H1 (cell line): ENCODE data around the gene RAD51B. TPM values are rescaled to one million over a fixed set of nuclear protein-coding genes. Genes with fewer than 3 reads are reported as not detected.
A peak's percentile ranks its signal among the peaks of the same experiment; 100 is the strongest.

ENCODE experiments used
- CTCF ChIA-PET: fragments of 300-600 bp; sonication (Branson Sonifier 250); formaldehyde crosslinking; loops from one replicate; lab custom pipeline; 2021; ENCODE audit not compliant: partially characterized antibody; lab: Charles Lee
- POLR2A ChIA-PET: fragments of 300-600 bp; sonication (Branson Sonifier 250); formaldehyde crosslinking; loops from one replicate; lab custom pipeline; 2021; ENCODE audit warnings: inconsistent platforms; ENCODE audit not compliant: partially characterized antibody; lab: Charles Lee
- DNase-seq, 2 experiments: peaks; one replicate each; pipeline versions ENCODE4 v3.0.0 to v3.0.0-alpha.2; 2010 to 2022; ENCODE audit warnings: low spot score in 2 of 2, low read depth in 1 of 2, mixed read lengths in 1 of 2
- FAIRE-seq: peaks from 2 replicates; lab custom pipeline; 2011; peaks lifted over from hg19 to GRCh38; lab: Jason Lieb, UNC
- H2AFZ ChIP-seq: 2 replicates; pipeline ENCODE4 v1.8.1; 2012; ENCODE audit warnings: low read length, inconsistent platforms
- H2AK5ac ChIP-seq: 2 replicates; pipeline ENCODE4 v1.6.1; 2013; ENCODE audit warnings: low read depth, low read length
- H2BK120ac ChIP-seq: replicated peaks from 2 replicates; pipeline ENCODE3; 2013; ENCODE audit warnings: low read depth, low read length, inconsistent platforms
- H2BK12ac ChIP-seq: 2 replicates; pipeline ENCODE4 v1.6.1; 2013; ENCODE audit warnings: low read depth, low read length
- H2BK15ac ChIP-seq: 2 replicates; pipeline ENCODE4 v1.6.1; 2013; ENCODE audit warnings: low read length
- H2BK20ac ChIP-seq: 2 replicates; pipeline ENCODE4 v1.6.1; 2013; ENCODE audit warnings: low read length
- H2BK5ac ChIP-seq: 2 replicates; pipeline ENCODE4 v1.6.1; 2013; ENCODE audit warnings: low read depth, low read length
- H3K14ac ChIP-seq: 2 replicates; pipeline ENCODE4 v1.6.1; 2013; ENCODE audit warnings: inconsistent platforms; ENCODE audit not compliant: insufficient read length
- H3K18ac ChIP-seq: 2 replicates; pipeline ENCODE4 v1.6.1; 2013; ENCODE audit warnings: low read length; ENCODE audit errors: extremely low read depth
- H3K23ac ChIP-seq: 2 replicates; pipeline ENCODE4 v1.6.1; 2013; ENCODE audit warnings: inconsistent platforms; ENCODE audit not compliant: insufficient read length
- H3K23me2 ChIP-seq: 2 replicates; pipeline ENCODE4 v1.6.1; 2013; ENCODE audit warnings: low read depth, low read length
- H3K27ac ChIP-seq: 2 replicates; pipeline ENCODE4 v1.6.1; 2011; ENCODE audit warnings: low read depth, low read length, inconsistent platforms
- H3K27me3 ChIP-seq, 4 experiments: replicated peaks in 1 of 4; 1 replicate in 1 of 4; 2 replicates in 3 of 4; pipeline versions ENCODE4 v1.6.1 to v1.8.1; 2011 to 2013; ENCODE audit warnings: low read length in 3 of 4, mild to moderate bottlenecking in 3 of 4, inconsistent platforms in 2 of 4, mixed read lengths in 2 of 4, moderate library complexity in 1 of 4; ENCODE audit not compliant: control insufficient read depth in 3 of 4, insufficient read depth in 3 of 4; ENCODE audit errors: extremely low read depth in 1 of 4
- H3K36me3 ChIP-seq, 4 experiments: 2 replicates each; pipeline versions ENCODE4 v1.6.1 to v1.8.1; 2011 to 2013; ENCODE audit warnings: mild to moderate bottlenecking in 4 of 4, low read length in 3 of 4, moderate library complexity in 2 of 4, control low read depth in 1 of 4, inconsistent platforms in 1 of 4; ENCODE audit not compliant: insufficient read depth in 4 of 4, control insufficient read depth in 2 of 4
- H3K4ac ChIP-seq: replicated peaks from 2 replicates; pipeline ENCODE3; 2013; ENCODE audit warnings: low read length, low read depth, mixed read lengths, inconsistent platforms; ENCODE audit not compliant: insufficient read length
- H3K4me1 ChIP-seq, 4 experiments: replicated peaks in 1 of 4; 1 replicate in 1 of 4; 2 replicates in 3 of 4; pipeline versions ENCODE4 v1.6.1 to v1.8.1; 2011 to 2013; ENCODE audit warnings: low read length in 3 of 4, inconsistent platforms in 2 of 4, mixed read lengths in 1 of 4; ENCODE audit not compliant: insufficient read depth in 4 of 4, control insufficient read depth in 3 of 4
- H3K4me2 ChIP-seq, 2 experiments: 2 replicates each; pipeline versions ENCODE4 v1.6.1 to v1.8.1; 2011 to 2013; ENCODE audit warnings: low read depth in 2 of 2, low read length in 2 of 2, control low read depth in 1 of 2, inconsistent platforms in 1 of 2, mild to moderate bottlenecking in 1 of 2; ENCODE audit not compliant: insufficient read depth in 1 of 2
- H3K4me3 ChIP-seq, 4 experiments: fragments of 200-600, 300-600 bp in 1 of 4; sonication (generic), shearing (Covaris generic), sonication (Bioruptor Twin) in 1 of 4; 2 replicates each; pipeline versions ENCODE4 v1.5.1 to v1.8.1; 2011 to 2016; ENCODE audit warnings: low read length in 4 of 4, low read depth in 3 of 4, control low read depth in 2 of 4, inconsistent platforms in 2 of 4, mild to moderate bottlenecking in 2 of 4, mixed read lengths in 1 of 4, moderate library complexity in 1 of 4; ENCODE audit not compliant: insufficient read depth in 2 of 4; ENCODE audit errors: extremely low read depth in 1 of 4
- H3K56ac ChIP-seq: replicated peaks from 2 replicates; pipeline ENCODE3; 2013; ENCODE audit warnings: low read depth, mild to moderate bottlenecking, mixed read lengths, low read length, inconsistent platforms; ENCODE audit not compliant: insufficient read length
- H3K79me1 ChIP-seq: 2 replicates; pipeline ENCODE4 v1.6.1; 2013; ENCODE audit warnings: low read depth, low read length, control low read depth
- H3K79me2 ChIP-seq, 2 experiments: 2 replicates each; pipeline versions ENCODE4 v1.6.1 to v1.8.1; 2012 to 2013; ENCODE audit warnings: low read length in 2 of 2, mild to moderate bottlenecking in 2 of 2, inconsistent platforms in 1 of 2; ENCODE audit not compliant: insufficient read depth in 2 of 2, control insufficient read depth in 1 of 2
- H3K9ac ChIP-seq, 4 experiments: replicated peaks in 1 of 4; 1 replicate in 1 of 4; 2 replicates in 3 of 4; pipeline versions ENCODE4 v1.6.1 to v1.8.1; 2011 to 2013; ENCODE audit warnings: low read depth in 3 of 4, low read length in 3 of 4, control low read depth in 2 of 4, mild to moderate bottlenecking in 2 of 4, moderate library complexity in 2 of 4, inconsistent platforms in 1 of 4; ENCODE audit errors: extremely low read depth in 1 of 4
- H3K9me3 ChIP-seq, 2 experiments: 2 replicates each; pipeline versions ENCODE4 v1.6.1 to v1.8.1; 2012 to 2013; ENCODE audit warnings: mild to moderate bottlenecking in 2 of 2, moderate library complexity in 2 of 2, control low read depth in 1 of 2, inconsistent platforms in 1 of 2, low read depth in 1 of 2, low read length in 1 of 2, mixed read lengths in 1 of 2; ENCODE audit not compliant: insufficient read depth in 2 of 2
- H4K20me1 ChIP-seq, 2 experiments: replicated peaks in 1 of 2; 2 replicates each; pipeline versions ENCODE3 to v1.8.1; 2011 to 2013; ENCODE audit warnings: inconsistent platforms in 2 of 2, low read length in 2 of 2, mild to moderate bottlenecking in 1 of 2; ENCODE audit not compliant: insufficient read depth in 2 of 2, control insufficient read depth in 1 of 2
- H4K5ac ChIP-seq: 2 replicates; pipeline ENCODE4 v1.6.1; 2013; ENCODE audit warnings: low read length, low read depth, mixed read lengths, inconsistent platforms; ENCODE audit not compliant: insufficient read length
- H4K8ac ChIP-seq: 2 replicates; pipeline ENCODE4 v1.8.0; 2013; ENCODE audit warnings: mild to moderate bottlenecking, moderate library complexity, low read length, inconsistent platforms; ENCODE audit not compliant: insufficient read depth; ENCODE audit errors: extremely low read depth
- H4K91ac ChIP-seq: replicated peaks from 2 replicates; pipeline ENCODE3; 2013; ENCODE audit warnings: low read length, mixed read lengths, inconsistent platforms; ENCODE audit not compliant: insufficient read length
- BACH1 ChIP-seq: IDR thresholded peaks from 2 replicates; pipeline ENCODE4 v1.6.1; 2012; ENCODE audit warnings: low read length, improper control_type of control experiment
- BCL11A ChIP-seq, 2 experiments: IDR thresholded peaks; one replicate each; pipeline ENCODE4 v1.6.1; 2011; ENCODE audit warnings: low read depth in 2 of 2, low read length in 2 of 2, mild to moderate bottlenecking in 2 of 2
- BRCA1 ChIP-seq: IDR thresholded peaks from 2 replicates; pipeline ENCODE4 v1.6.1; 2012; ENCODE audit warnings: low read depth, low read length, improper control_type of control experiment
- CBX5 ChIP-seq: fragments of 300-800, 300-1000 bp; sonication (generic); IDR thresholded peaks from 2 replicates; pipeline ENCODE4 v1.7.1; 2016; ENCODE audit warnings: antibody characterized with exemption, low read length, low read depth
- CEBPB ChIP-seq: IDR thresholded peaks from 2 replicates; pipeline ENCODE4 v1.6.1; 2012; ENCODE audit warnings: low read depth, low read length
- HDAC6 ChIP-seq: IDR thresholded peaks from one replicate; pipeline ENCODE4 v1.7.1; 2012; ENCODE audit warnings: low read depth, mild to moderate bottlenecking, inconsistent platforms, low read length, moderate library complexity
- JUN ChIP-seq: IDR thresholded peaks from 2 replicates; pipeline ENCODE4 v1.6.1; 2011; ENCODE audit warnings: low read depth, mild to moderate bottlenecking, improper control_type of control experiment, low read length
- JUND ChIP-seq: IDR thresholded peaks from 2 replicates; pipeline ENCODE4 v1.6.1; 2011; ENCODE audit warnings: mild to moderate bottlenecking, improper control_type of control experiment, low read length
- SIN3A ChIP-seq, 2 experiments: IDR thresholded peaks in 1 of 2; conservative IDR thresholded peaks in 1 of 2; 2 replicates each; pipeline ENCODE4 v1.6.1; 2011 to 2012; ENCODE audit warnings: low read length in 2 of 2, improper control_type of control experiment in 1 of 2, low read depth in 1 of 2, mild to moderate bottlenecking in 1 of 2
- SP2 ChIP-seq: IDR thresholded peaks from 2 replicates; pipeline ENCODE4 v1.6.1; 2012; ENCODE audit warnings: mild to moderate bottlenecking, low read length, inconsistent platforms
- SP4 ChIP-seq: IDR thresholded peaks from 2 replicates; pipeline ENCODE4 v1.6.1; 2012; ENCODE audit warnings: low read length, inconsistent platforms
- TAF1 ChIP-seq: IDR thresholded peaks from 2 replicates; pipeline ENCODE4 v1.6.1; 2011; ENCODE audit warnings: mild to moderate bottlenecking, low read depth, low read length
- ZNF274 ChIP-seq: IDR thresholded peaks from 2 replicates; pipeline ENCODE4 v1.7.0; 2012; ENCODE audit warnings: low read length, borderline replicate concordance; ENCODE audit errors: extremely low read depth
- WGBS, 2 experiments: shearing (Covaris generic) in 1 of 2; methylation state at CpG; one replicate each; pipeline versions ENCODE4 v1.1.6 to v1.1.7; 2013 to 2015; ENCODE audit warnings: low lambda C conversion rate in 2 of 2, mixed read lengths in 2 of 2, inconsistent platforms in 1 of 2, low coverage in 1 of 2, missing lambda C conversion rate in 1 of 2; ENCODE audit not compliant: insufficient replicate concordance in 2 of 2, insufficient coverage in 1 of 2, insufficient read length in 1 of 2; ENCODE audit errors: extremely low coverage in 1 of 2, missing lambda C conversion rate in 1 of 2; 5-methylcytosine and 5-hydroxymethylcytosine counted together
- polyA plus RNA-seq, 7 experiments: library from polyadenylated mRNA; depleted of rRNA in 3 of 7; stranded (reverse) in 5 of 7; unstranded in 2 of 7; fragments of >200 nt in 5 of 7; fragments of 200-250 nt in 2 of 7; gene quantifications; 1 replicate in 5 of 7; 2 replicates in 1 of 7; 4 replicates in 1 of 7; pipeline versions ENCODE4 v1.2.1 to v1.2.3, GENCODE V29; 2011 to 2013; ENCODE audit warnings: missing spikeins in 2 of 7, mixed read lengths in 2 of 7
- total RNA-seq: library from RNA; stranded (reverse); fragmentation: NEBNext Ultra II Directional; extraction: Animal tissue kit (Norgen Biotek cat#: 25700); gene quantifications from 2 replicates; pipeline ENCODE4 v1.2.1, GENCODE V29; 2021

RAD51B gene
- total and polyA plus RNA-seq, 2 of the 8 experiments (the other 6 are each of a cell fraction or from before 2014, with no cell fraction given) = 3.9 to 14.9 TPM

DNA sequence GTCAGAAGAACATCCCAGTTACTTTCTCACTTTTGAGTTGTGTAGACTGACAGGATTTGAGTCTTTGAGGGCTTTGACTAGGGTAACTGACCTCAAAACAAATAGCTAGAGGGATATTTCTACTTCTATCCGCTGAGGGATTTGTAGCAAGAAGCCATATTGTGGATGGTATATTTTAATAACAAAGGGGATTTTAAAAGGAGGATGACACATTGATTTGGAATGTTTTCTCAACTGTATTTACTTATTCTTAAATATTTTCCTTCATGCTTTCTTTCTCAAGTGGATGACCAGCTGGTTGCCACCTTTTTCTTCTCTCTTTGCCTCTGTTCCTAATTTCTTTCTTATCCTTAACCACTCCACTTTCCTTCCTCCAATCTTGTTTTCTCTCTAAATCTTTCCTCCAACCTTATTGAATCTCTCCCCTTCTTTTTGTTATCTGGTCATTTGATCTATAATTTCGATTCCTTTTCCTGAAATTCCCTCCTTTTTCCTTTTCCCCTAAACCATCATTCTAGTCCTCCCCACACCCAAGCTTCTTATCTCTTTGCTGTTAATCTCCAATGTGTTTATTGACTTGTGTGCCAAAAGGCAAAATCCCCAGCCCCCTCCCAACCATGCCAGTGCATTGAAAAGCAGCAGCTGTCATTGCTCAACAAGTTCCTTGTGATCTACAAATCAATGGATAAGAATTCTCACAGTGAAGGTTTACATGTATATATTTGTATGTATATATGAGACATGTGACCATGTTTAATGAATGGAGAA, 411.6 kb downstream of the RAD51B start:
- H3K4ac ChIP-seq = no peak overlapping the region
- no peak overlapping the region for H4K5ac ChIP-seq
- no peaks in the 10 kb centered on the region for H3K79me1 ChIP-seq
- H2BK20ac ChIP-seq = peak overlapping the region; percentile 75; the same call in 1 of the 2 replicates
- FAIRE-seq (peak; percentile 13), DNase-seq (no peak)
- peak overlapping the region; percentile 25 for H3K56ac ChIP-seq
- peak overlapping the region; percentile 64; the same call in 1 of the 2 replicates for H2BK5ac ChIP-seq
- no peak overlapping the region for H3K9ac ChIP-seq
- peak overlapping the region; percentile 54 for H4K91ac ChIP-seq
- no peaks in the 10 kb centered on the region for H3K36me3 ChIP-seq
- H4K8ac ChIP-seq = no peak overlapping the region
- peak overlapping the region; percentile 89 for H2BK120ac ChIP-seq
- no peak overlapping the region for H3K18ac ChIP-seq
- H4K20me1 ChIP-seq = no peaks in the 10 kb centered on the region
- H3K4me2 ChIP-seq = peak overlapping the region; percentile 15 to 19; a peak in 2 of 4 replicates
- no peak overlapping the region for H2BK15ac ChIP-seq
- H3K79me2 ChIP-seq = no peaks in the 10 kb centered on the region
- ChIA-PET POLR2A (interaction anchor here (0.6 to 1.2 kb wide), 3 partner anchors 298 to 616 kb away, joined by 3 to 5 read pairs (median 3); no protein-coding TSS in a partner anchor), CTCF (interaction anchor here (1.2 to 1.5 kb wide), 3 partner anchors 17 to 297 kb away, joined by 3 to 5 read pairs (median 4); no protein-coding TSS in a partner anchor)
- peak overlapping the region in 1 of 4 experiments; percentile 28; a peak in 1 of 8 replicates for H3K4me3 ChIP-seq
- H3K27me3 ChIP-seq = no peaks in the 10 kb centered on the region
- H3K4me1 ChIP-seq = peaks cover 0 to 17% (median 8%) of the 10 kb centered on the region in 4 experiments; a peak in 3 of 7 replicates
- 37% methylated on average over 2 of the region's 2 CpGs; no CpG with 5 or more reads in 1 of the 2 experiments for WGBS, 2 experiments
- peak overlapping the region; percentile 19; the same call in 1 of the 2 replicates for H3K27ac ChIP-seq
- H2AFZ ChIP-seq = no peak overlapping the region
- no peak overlapping the region for H3K14ac ChIP-seq
- no peak overlapping the region for H2AK5ac ChIP-seq
- no peaks in the 10 kb centered on the region for H3K23me2 ChIP-seq
- H2BK12ac ChIP-seq = peak overlapping the region; percentile 6; the same call in 1 of the 2 replicates
- H3K23ac ChIP-seq = no peak overlapping the region
- H3K9me3 ChIP-seq = no peaks in the 10 kb centered on the region
- TF ChIP-seq JUND (peak; percentile 83), ZNF274 (no peak), BRCA1 (no peak), HDAC6 (no peak), BCL11A (IDR thresholded peaks at IDR 0.05; ENCODE audit: low read depth in 2 of 2, low read length in 2 of 2) (no peak), BACH1 (no peak), SP2 (no peak), CBX5 (no peak), SP4 (no peak), JUN (no peak), SIN3A (conservative IDR thresholded peaks at IDR 0.05 in 1 of 2, IDR thresholded peaks at IDR 0.05 in 1 of 2; ENCODE audit: low read depth in 1 of 2, low read length in 2 of 2) (no peak), CEBPB (peak; percentile 69; the same call in 1 of the 2 replicates), TAF1 (no peak)
